ENCODE results near the gene CDT1. TPM values are rescaled to one million over a fixed set of nuclear protein-coding genes. Genes with fewer than 3 reads are reported as not detected.

Gene CDT1
- total and polyA plus RNA-seq, 2 experiments from 2014 or later: 32.6 to 187 TPM

- no peak for TF ChIP-seq ZNF462 (CRISPR knock-in tag; IDR thresholded peaks at IDR 0.05)
- TF ChIP-seq CTCF (conservative IDR thresholded peaks at IDR 0.05; ENCODE audit: low read depth in 2 of 2): no peak
These were observed 39.7 kb downstream of the CDT1 start (continued) for GRCh38 chr16:88843256-88843655.

- TF ChIP-seq NANOG (IDR thresholded peaks at IDR 0.05; ENCODE audit: borderline replicate concordance) (no peak), CTCF (conservative IDR thresholded peaks at IDR 0.05; ENCODE audit: low read depth in 2 of 2) (peak; percentile 25 to 32; a peak in 3 of 4 replicates)
- Mint-ChIP-seq H3K27ac (no peak overlapping the region), H3K4me3 (no peak overlapping the region; the same call in 2 of the 3 replicates), H3K9me3 (no peaks in the 10 kb centered on the region), H3K36me3 (ENCODE audit: low read depth) (peaks cover 7% of the 10 kb centered on the region; the same call in 2 of the 3 replicates), H3K4me1 (0 out of 3 replicates have a peak, but pooled peaks cover 3% of the 10 kb centered on the region), H3K27me3 (ENCODE audit: insufficient read depth, low read depth, poor library complexity) (peaks cover 14% of the 10 kb centered on the region)
- H3K4me3 ChIP-seq: no peak overlapping the region
- no peaks in the 10 kb centered on the region for H3K27me3 ChIP-seq (ENCODE audit: insufficient read depth)
- no peak overlapping the region for H3K4me2 ChIP-seq
- H3K27ac ChIP-seq (ENCODE audit: low read depth): peak overlapping the region; percentile 81
- DNase-seq (ENCODE audit: low spot score): peak; percentile 60
- H3K9me2 ChIP-seq (ENCODE audit: insufficient read depth): no peaks in the 10 kb centered on the region
- H3K4me1 ChIP-seq (ENCODE audit: insufficient read depth): no peaks in the 10 kb centered on the region
- H3F3A ChIP-seq (replicated peaks; ENCODE audit: low read depth): no peaks in the 10 kb centered on the region
- H3K79me2 ChIP-seq (replicated peaks; ENCODE audit: insufficient read depth): no peaks in the 10 kb centered on the region
- no peaks in the 10 kb centered on the region; the same call in 1 of the 2 replicates for H3K36me3 ChIP-seq (ENCODE audit: insufficient read depth)
- no peaks in the 10 kb centered on the region for H4K20me1 ChIP-seq (replicated peaks; ENCODE audit: insufficient read depth)
- ATAC-seq: peak; percentile 90
- H2AFZ ChIP-seq: no peak overlapping the region
These were observed 40.9 kb downstream of the CDT1 start for GRCh38 chr16:88844419-88845036.
